GM18870 (cell line): Measurements from ENCODE around the gene DCAF7.

ENCODE experiments used
- ATAC-seq: cut with Tn5 transposase; IDR thresholded peaks from one replicate; pipeline ENCODE4 v1.9.1; 2021; ENCODE audit warnings: moderate library complexity; ENCODE audit not compliant: unreplicated experiment

Gene DCAF7

GRCh38 chr17:63543822-63544420 lies 6.4 kb upstream of the DCAF7 start:
- no peak for ATAC-seq

GRCh38 chr17:63544467-63545301 lies 5.6 kb upstream of the DCAF7 start:
- no peak for ATAC-seq

DNA sequence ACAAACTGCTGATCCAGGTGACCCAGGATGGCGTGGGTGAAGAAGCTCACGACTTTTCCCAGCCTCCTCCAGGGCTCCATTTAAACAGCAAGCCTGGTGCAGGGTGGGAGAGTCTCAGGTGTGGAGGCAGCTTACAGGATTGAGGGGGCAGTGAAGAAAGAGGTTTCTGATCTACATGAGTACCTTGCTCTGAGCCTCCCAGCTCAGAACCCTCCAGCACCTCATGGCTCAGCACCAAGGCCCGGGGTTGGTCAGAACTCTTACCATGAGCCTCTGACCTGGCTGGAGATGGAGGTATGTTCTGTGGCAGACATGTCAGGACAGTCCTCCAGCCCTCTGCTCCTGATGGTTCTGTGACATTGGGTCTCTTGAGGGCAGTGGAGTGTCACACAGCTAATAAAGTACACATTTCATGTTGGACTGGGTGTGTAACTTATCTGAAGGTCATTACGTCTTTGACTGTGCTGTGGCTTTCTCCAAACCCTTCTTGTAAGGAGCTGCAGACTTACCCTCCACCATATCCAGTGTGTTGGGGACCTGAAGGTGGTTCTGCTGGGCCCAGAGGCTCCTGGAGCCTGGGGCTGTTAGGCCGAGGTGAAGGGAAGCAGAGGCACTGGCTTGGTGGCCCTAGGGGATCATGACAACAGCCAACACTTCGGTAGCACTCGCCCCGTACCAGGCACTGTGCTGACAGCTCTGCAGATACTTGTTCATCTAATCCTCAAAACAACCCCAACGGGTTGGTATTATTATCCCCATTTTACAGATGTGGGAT lies 3.8 kb upstream of the DCAF7 start:
- ATAC-seq = no peak

GRCh38 chr17:63547083-63547523 lies 3.2 kb upstream of the DCAF7 start:
- ATAC-seq = no peak

- ATAC-seq = peak; percentile 11
Observed at GRCh38 chr17:63549289-63549945, 860 bp upstream of the DCAF7 start.

DNA sequence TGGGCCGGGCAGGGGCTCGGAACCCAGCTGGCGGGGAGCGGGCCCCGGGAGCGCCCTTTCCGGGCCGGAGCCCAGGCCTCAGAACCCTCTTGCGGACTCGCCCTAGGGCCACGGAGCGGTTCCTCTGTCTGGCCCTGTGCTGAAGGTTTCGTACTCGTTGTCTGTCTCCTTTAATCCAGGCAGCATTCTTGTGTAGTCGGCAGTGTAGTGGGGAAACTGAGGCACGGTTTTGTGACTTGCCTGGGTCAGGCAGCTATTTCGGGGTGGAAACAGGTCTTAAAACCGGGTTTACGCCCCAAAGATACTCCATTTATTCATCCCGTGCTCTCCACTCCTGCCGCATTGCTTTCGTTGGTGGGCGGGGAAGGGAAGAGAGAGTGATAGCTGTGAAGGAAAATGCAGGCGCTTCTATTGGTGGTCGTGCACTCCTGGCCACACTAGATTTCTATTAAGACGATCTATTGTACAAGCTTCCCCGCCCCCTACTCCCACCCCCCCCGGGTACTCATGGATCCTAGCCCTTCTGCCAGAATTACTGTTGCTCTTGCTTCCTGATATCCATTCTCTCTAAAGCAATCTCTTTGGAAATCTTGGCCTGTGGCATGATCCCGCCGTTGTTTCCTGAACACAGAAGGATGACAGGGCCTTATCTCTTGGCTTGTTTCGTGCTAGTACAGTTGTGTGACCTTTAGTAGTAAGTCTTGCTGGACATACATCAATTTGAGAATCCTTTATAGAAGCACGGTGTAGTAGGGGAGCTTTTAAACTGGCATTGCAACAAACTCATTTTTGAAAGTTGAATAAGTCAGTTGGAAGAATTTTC lies 751 bp downstream of the DCAF7 start:
- no peak for ATAC-seq

- no peak for ATAC-seq
Observed at GRCh38 chr17:63552211-63552610, 1.9 kb downstream of the DCAF7 start.

GRCh38 chr17:63555500-63556156 lies 5.4 kb downstream of the DCAF7 start:
- ATAC-seq = no peak

DNA sequence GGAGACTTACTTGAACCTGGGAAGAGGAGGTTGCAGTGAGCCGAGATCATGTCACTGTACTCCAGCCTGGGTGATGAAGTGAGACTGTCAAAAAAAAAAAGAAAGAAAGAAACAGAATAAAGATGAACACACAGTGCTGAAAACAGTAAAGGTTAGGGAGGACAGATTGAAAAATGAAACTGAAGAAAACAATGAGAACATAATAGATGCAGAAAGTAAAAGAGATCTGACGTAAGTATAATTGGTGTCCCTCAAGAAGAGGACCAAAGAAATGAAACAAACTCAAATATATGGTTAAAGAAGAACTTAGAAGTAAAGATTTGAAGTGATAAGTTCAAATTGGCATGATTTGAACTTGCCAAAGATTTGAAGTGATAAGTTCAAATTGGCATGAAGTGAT lies 7.1 kb downstream of the DCAF7 start:
- no peak for ATAC-seq

GRCh38 chr17:63558441-63558840 lies 8.2 kb downstream of the DCAF7 start:
- no peak for ATAC-seq

GRCh38 chr17:63561819-63562218 lies 11.5 kb downstream of the DCAF7 start:
- ATAC-seq = no peak

DNA sequence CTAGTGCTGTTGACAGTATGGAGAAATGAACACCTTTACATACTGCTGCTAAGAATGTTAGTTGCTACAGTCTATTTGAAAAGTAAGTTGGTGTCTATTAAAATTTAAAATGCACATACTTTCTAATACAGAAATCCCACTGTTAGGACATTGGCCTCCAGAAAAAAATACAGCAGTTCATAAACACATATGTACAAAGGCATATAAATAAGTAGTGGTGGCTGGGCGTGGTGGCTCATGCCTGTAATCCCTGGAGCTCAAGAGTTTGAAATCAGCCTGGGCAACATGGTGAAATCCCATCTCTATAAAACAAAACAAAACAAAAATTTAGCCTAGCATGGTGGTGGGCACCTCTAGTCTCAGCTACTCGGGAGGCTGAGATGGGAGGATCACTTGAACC lies 13.1 kb downstream of the DCAF7 start:
- no peak for ATAC-seq

DNA sequence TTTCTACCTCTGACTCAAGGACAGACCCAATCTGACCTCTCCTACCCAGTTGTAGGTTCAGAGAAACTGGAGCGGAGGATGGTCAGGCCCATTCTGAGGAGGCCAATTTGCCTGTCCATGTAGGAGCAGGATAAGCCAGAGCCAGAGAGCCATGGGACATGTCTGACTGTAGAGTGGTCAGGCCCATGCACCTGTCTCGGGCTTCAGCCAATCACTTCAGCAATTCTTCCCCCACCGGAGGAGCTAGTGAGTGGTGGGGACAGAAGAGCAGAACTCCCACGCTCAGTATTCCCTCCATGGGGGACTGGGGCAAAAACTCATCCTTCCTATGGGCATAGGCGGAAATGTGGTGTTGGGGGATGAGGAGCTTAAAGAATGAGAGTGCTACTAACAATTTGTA lies 14.3 kb downstream of the DCAF7 start:
- ATAC-seq = no peak

DNA sequence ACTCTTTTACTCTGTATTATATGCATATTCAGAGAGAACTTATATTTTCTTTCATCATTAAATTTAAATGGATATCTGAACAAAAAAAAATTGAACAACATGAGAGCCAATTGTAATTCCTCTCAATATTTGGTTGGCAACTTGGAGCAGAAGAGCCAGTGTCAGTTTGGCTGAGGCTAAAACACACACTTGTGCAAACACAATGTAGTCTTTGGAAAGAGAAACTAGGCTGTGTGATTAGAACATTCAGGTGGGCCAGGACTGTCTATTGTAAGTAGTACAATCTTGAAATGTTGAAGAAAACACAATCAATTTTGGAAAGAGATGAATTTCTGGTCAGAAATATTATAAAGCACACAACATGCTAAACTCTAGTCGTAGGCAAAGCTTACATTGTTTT lies 17.0 kb downstream of the DCAF7 start:
- ATAC-seq = no peak

DNA sequence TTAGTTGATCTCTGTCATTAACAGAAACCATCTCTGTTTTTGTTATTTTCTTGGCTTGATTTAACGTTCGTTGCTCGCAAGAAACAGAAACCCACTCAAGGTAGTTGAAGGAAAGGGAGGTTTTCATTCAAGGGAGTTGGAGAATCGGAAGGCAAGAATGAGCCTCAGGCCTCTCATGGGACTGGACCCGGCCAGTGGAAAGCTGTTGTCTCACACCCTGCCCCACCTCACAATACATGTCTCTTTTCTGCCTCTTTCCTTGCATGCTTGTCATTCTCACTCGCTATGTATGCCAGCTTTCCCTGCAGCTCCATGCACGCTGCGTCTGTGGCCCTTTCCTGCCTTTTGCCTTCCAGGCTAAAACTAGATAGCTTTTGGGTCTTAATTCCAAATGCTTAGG lies 18.3 kb downstream of the DCAF7 start:
- no peak for ATAC-seq

DNA sequence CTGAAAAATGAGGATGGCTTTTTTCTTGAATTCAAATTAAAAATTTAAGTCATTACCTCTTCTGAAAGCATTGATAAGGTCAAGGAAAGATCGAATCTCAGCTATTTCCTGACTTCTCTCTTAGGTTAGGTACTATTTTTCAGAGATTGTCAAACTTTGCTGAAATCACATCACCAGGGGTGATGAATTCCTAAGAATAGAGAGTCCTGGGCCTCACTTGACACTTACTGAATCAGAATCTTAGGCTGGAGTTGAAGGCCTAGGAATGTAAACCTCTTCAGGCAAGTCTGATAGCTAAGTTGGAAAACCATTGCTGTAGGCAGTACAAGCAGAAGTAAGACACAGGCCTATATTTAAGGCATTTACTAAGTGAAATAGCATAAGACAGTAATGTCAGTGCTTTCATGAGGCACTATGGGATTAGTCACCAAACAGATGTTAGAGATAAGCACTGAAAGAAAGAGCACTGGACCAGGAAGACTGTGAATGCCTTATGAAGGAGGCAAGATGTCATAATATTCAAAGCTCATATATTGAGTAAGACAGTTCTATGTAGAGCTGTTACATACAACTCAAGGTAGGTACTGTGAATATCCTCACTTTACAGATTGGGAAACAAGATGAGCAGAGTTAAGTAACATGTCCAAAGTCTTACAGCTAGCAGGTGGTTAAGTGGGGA lies 21.5 kb downstream of the DCAF7 start:
- no peak for ATAC-seq

DNA sequence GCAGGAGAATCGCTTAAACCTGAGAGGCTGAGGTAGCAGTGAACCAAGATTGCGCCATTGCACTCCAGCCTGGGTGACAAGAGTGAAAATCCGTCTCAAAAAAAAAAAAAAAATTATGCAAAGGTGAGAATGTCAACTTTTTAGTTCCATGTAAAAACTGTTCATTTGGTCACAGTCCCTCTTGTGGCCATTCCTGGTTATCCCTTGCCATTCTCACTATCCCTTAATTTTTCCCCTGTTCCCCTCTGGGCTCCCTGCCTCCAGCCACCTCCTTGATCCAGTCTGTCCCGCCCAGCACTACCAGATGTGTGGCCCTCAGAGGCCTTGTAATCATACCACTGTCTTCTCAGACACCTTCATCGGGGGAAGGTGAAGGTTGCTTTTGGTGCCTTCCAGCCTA lies 23.4 kb downstream of the DCAF7 start:
- ATAC-seq = no peak

GRCh38 chr17:63578027-63578768 lies 27.9 kb downstream of the DCAF7 start:
- no peak for ATAC-seq

GRCh38 chr17:63578769-63579111 lies 28.5 kb downstream of the DCAF7 start:
- ATAC-seq = no peak
